ENCODE measurements around the gene RABL2B.

RABL2B gene

GRCh38 chr22:50722716-50723428 lies 60.6 kb downstream of the RABL2B start:
- no peak for DNase-seq (ENCODE audit: low read depth, low spot score)

- no peak for DNase-seq (ENCODE audit: low read depth, low spot score)
Measured at GRCh38 chr22:50722048-50722701, 61.3 kb downstream of the RABL2B start.

GRCh38 chr22:50721257-50721844 lies 62.1 kb downstream of the RABL2B start:
- no peak for DNase-seq (ENCODE audit: low read depth, low spot score)

- no peak for DNase-seq (ENCODE audit: low read depth, low spot score)
Measured at GRCh38 chr22:50720301-50721256, 62.9 kb downstream of the RABL2B start.

GRCh38 chr22:50719814-50720300 lies 63.6 kb downstream of the RABL2B start:
- no peak for DNase-seq (ENCODE audit: low read depth, low spot score)

GRCh38 chr22:50718352-50718709 lies 65.1 kb downstream of the RABL2B start:
- no peak for DNase-seq (ENCODE audit: low read depth, low spot score)

GRCh38 chr22:50717709-50718351 lies 65.6 kb downstream of the RABL2B start:
- no peak for DNase-seq (ENCODE audit: low read depth, low spot score)

Measured in activated CD4-positive, CD25-positive, alpha-beta regulatory T cell treated with anti-CD3 and anti-CD28 coated beads, Interleukin-2, amount 50 U/mL, for 16 hours (primary cell).